ENCODE measurements around the gene ARID3C.

ARID3C gene

DNA sequence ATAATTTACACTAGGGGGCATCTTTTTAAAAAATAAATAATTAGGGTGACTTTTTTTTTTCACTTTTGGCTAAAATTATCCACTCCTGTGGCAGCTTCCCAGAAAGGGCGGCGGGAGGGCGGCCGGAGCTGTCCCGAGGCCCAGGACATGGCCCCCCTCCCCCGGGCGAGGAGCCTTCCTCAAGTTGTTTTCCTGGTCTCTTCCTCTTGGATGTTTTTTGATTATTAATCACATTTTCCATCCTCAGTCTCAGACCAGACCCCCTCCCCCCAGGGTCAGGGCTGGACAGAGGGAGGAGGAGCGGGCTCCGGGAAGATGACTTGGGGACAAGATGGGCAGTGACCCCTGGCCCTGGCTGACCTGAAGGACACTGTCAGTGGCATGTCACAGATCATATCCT is 34.7 kb downstream of the ARID3C start:
- DNase-seq (ENCODE audit: low spot score), result no peak

DNA sequence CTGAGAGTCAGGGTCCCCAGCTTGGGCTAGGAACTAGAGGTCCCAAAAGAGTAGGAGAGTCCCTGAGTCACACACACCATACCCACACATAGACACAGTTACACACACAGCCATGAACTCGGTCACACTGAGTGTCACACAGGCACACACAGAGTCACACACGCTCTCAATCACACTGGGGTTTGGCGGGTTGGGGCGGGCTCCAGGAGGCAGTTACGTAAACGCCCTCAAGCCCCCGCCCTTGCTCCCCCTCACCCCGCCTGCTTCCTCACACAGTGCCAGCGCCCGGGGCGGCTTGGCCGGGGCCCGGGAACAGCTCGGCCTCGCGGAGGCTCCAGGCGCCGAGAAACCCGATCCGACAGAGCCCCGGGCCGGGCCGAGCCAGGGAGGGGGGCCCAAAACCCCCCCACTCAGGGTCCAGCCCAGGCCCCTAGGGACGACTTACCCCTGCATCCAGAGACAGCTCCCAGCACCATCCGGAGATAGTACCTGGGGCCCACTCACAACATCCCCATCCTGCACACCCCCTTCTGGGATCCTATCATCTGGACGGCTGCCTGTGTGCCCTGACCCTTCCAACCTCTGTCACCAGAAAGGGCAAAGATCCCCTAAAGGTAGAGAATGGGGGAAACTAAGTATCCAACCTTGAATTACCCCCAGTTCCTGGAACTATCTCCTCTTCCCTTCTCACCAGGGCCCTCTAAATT is 35.8 kb downstream of the ARID3C start:
- peak; percentile 68 for DNase-seq (ENCODE audit: low spot score)

DNA sequence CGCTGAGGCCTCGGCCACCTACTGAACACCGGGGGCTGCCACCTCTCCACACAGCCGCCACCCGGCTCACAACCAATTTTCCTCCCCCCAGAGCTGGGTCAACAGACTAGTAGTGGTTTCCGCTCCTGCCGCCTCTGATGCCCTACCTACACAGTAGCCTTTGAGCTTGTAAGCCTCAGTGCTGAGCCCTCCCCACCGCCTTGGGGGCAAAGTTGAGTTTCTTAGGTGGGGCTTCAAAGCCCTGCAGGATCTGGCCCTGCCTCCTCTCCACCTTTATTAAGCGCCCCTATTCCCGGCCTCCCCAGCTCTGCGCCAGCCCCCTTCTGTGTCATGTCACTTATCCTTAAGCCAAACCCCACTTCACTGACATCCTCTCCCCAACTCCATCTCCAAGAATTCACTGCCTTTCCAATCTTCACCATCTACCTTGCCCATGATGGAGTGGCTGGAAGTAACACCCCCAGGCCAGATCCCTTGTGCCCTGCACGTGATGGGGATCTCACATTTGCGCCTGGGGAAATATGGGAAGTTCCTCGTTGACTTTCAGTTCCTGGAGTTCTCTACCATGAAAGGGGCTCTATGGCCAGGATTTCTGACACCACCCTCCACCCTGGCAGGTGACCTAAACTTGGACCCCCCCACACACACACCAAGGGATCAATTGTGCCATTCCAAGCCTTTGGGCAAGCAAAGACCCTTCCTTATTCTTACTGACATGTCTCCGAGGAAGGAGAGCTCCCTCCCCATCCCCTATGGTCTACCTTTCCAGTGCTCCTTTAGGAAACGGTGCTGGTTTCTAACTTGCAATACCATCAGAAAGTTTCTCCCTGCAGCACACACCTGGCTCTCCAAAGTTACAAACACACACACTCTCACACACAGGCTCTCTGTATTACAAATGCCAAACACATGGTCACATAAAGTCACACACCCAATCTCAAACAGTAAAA is 36.7 kb downstream of the ARID3C start:
- DNase-seq (ENCODE audit: low spot score), result no peak

DNA sequence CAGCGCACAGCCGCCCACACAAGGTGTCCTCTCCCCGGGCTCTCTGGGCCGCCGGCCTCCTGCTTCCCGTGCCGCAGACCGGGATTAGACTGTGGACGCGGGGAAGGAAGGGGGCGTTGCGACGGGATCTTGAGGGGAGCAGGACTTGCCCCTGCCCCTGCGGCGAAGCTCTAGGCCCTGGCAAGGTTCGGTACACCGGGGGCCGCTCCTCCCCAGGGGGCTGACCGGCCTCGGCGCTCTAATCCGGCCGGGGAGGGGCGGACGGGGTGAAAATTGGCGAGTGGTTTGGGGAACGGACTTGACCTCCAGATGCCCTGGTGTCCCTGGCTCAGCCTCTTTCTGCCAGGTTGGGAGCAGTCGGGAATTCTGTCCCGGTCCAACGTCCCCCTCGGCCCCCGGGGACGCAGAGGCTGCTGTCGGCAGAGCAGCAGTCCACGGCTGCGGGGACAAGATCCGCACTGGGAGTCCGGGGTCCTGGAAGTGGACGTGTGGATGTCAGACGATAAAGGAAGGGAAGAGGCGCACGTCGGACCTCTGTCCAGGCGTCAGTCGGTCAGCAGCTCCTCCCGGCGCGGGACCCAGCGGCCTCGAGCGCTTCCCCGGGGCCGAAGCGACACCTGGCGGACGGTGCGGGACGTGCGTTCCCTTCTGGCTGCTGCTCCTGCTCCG is 37.5 kb downstream of the ARID3C start:
- DNase-seq (ENCODE audit: low spot score), result peak; percentile 91

DNA sequence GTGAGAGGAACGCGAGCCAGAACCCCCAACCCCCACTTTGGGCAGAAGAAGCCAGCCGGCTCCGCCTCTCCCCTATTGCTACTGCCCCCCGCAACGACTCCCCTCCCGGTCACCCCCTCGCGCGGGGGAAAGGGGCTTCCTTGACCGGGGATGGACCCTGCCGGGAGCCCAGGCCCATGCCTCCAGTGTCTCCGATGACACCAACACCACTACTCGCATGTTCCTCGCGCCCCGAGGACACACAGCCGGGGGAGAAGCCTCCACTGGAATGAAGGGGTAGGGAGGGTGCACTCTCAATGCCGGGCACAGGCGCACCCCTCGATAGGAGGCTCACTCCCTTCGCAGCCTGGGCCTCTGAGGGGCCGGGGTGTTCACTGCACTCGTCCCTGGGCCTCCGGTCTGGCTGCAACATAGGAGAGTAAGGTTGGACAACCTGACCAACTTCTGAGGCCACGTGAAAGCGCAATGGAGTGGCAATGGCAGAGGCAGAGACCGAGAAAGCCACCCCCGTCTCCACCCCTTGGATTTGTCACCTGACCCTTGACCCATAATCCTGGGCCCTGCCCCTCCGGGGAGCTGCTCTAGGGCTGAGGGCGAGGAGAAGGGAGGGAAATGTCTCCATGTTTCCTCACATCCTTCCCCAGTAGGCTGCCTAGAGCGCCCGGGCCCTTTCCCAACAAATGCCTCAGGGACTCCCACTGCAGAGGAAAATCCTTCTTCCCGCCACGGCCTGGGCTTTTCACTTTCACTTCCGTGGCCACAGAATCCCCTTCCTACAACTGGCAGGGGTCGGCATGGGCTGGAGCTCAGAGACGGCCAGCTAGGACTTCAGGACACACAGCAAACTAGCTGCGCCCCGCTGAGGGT is 38.3 kb downstream of the ARID3C start:
- DNase-seq (ENCODE audit: low spot score), result no peak

DNA sequence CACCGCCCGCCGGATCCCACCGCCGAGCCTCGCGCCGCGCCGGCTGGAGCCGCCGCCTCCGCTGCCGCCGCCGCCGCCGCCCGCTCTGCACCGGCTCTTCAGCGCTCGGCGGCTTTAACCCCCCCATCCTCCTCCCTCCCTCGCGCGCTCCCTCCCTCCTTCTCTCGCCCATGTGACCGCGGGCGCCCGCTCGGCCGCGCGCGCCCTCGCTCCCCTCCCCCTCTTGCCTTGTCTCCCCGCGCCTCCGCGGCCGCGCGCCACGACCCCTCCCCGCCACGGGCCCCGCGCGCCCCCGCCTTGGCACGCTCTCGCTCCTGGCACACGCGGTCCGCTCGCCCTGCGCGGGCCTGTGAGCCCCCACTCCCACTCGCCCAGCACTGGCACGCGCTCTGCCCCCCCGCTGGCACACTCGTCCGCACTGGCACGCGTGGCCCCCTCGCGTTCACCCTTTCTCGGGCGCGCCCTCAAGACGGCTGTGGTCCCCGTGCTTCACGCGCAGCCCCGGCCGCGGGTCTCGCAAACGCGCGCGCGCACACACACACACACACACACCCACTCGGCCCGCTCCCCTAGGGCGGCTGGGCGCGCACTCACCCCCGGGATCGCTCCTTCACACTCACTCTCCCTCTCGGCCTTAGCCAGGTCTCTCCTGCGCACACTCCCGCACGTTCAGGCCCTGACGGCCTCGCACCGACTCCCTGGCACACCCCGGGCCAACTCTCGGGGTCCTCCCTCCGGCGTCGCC is 39.1 kb downstream of the ARID3C start, which contains the start of gene CNTFR:
CNTFR (minus strand) TSS at position 89 of the 745 bp plus-strand sequence. CDS start 20,743 bp downstream, outside the sequence.
- peak; percentile 80 for DNase-seq (ENCODE audit: low spot score)

DNA sequence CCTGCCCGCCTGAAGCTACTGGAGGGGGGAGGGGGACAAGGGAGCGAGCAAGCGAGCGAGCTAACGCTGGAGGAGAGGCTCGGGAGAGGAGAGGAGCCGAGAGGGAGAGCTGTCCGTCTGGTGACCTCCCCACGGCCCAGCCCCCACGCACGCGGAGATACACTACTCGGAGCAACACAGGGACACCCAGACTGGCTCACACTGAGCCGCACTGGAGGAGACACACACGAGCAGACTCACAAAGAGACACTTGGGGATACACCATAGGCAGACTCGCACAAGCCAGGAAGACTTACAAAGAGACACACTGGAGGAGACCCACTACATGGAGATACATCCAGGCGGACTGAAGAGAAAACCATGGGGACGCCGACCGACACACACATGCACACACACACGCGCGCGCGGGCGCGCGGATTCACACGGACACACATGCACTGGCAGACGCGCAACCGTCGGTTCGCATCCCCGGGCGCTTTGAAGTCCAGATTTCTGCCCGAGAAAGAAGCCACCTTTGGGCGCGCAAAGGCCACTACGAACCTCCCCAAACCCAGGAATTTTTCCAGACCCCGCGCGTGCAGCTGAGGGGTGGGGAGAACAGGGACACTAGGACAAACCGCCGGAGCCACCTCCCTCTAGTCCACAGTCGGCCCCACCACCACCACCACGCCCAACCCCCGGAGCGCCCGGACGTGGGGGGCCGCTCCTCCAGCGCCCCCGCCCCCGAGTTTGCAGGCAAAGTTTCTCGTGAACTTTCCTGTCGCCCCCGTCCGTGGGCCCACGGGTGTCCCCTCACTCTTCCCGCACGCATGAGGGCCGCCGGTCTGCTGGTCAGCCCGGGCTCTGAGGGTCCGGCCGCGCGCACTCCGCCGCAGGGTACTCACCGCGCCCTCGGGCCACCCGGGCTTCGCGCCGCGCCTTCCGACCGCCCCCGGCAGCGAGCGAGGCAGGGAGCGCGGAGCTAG is 39.9 kb downstream of the ARID3C start:
- no peak for DNase-seq (ENCODE audit: low spot score)

DNA sequence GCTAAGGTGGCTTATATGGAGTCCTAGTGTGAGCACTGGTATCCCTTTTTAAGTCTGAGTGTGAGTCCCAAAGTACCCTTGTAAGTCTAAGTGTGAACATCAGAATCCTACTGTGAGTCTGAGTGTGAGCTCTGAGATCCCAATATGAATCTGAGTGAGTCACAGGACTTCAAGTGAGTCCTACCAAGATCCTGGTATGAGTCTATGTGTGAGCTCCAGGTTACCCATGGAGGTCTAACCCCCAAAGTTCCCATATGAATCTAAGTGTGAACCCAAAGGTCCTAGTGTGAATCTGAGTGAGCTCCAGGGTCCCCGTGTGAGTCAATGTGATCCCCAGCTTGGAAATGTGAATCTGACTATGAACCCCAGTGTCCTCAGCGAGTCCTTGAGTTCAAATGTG is 41.6 kb downstream of the ARID3C start:
- DNase-seq (ENCODE audit: low spot score), result no peak

DNA sequence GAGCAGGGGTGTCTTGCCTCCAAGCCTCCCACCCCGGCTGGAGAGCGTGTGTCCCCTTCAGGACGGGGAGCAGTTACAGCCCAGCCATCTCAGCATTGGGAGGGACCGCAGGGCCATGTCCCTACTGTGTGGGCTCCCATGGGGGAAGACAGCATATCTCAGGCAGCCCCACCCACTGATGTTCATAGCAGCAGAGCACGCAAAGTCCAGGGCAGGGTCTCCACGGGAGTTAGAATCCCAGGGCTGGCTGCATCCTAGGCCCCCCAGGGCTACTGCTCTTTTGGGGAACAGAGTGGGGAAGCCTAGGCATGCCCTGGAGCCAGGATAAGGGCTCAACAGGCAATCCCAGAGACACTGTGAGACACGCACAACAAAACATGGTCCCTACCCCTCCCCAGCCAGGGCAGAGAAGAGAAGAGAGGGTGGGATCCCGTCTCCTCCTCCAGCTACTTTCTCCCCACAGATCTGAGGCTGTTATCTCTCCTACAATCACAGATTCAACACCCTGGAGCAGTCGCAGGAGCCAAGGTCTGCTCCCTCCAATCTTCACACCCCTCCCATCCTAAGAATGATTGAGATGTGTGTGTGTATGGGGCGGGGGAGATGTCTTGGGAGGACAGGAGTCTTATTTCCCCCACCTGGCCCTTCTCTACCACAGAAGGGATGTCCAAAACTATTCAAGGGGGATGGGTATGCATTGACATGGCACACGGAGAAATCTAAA is 42.8 kb downstream of the ARID3C start:
- no peak for DNase-seq (ENCODE audit: low spot score)

DNA sequence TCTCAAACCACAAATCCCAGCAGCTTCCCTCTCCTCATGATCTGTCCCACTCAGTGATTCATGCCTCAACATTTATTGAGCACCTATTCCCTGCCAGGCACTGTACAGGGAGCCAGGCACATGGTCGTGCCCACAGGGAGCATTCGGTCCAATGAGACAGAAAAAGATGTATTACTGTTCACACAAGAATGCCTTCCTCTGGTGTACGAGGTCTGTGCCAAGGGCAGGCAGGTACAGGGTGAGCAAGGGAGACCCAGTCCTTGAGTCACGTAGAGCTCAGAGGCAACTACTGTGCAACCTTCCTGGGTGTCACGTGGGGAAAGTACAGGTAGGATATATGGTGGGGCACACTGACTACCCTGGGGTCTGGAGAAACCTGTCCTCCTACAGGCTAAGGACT is 43.9 kb downstream of the ARID3C start:
- DNase-seq (ENCODE audit: low spot score), result no peak

DNA sequence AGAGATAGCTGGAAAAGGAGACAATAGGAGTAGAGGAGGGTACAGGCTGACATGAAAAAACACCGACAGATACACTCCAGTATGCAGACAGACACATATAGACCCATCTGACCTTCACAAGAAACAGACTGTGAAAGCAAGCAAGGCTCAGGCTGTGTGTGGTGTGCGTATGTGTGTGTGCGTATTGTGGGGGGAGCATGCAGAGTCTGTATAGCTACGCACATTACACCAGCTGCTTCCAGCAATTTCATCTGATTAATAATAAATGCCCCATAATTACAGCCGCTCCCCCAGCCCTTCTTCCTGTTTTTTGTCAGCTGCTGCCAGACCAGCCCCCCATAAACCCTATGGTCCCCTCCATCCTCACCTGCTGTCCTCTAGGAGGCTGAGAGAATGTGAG is 46.1 kb downstream of the ARID3C start:
- DNase-seq (ENCODE audit: low spot score), result no peak

DNA sequence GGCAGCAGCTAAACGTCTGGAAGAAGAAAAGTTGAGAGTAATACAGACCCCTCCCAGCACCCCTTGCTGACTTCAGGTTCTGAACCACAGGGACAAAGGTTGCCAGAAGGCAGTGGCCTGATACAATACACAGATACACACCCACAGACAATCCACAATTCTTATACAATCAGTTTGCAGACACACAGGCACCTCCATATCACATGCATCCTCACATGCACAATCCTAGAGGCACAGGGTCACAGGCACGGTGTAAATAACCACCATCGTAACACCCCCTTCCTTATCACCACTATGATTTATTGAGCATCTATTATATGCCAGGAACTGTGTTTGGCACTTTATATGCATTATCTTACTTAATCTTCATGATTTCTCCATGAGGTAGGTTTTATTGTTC is 47.5 kb downstream of the ARID3C start:
- DNase-seq (ENCODE audit: low spot score), result no peak

DNA sequence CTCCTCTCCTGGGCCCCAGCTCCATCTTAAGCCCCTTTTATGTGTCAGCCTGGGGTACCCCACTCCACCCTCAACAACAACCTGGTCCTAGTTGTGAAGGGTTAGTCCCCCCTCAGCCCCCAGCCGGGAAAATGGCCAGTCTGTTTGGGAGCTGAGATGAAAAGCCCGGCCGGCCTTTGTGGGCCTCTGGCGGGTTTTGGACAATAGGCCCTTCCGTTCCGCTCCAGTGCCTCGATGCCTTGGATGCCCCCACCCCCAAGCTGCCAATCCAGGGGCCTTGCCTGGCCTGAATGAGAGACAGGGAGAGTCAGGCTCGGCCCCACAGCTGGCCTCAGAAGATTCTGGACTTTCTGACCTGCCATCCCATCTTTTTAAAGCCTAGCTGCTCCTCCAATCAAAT is 48.5 kb downstream of the ARID3C start:
- DNase-seq (ENCODE audit: low spot score), result no peak

DNA sequence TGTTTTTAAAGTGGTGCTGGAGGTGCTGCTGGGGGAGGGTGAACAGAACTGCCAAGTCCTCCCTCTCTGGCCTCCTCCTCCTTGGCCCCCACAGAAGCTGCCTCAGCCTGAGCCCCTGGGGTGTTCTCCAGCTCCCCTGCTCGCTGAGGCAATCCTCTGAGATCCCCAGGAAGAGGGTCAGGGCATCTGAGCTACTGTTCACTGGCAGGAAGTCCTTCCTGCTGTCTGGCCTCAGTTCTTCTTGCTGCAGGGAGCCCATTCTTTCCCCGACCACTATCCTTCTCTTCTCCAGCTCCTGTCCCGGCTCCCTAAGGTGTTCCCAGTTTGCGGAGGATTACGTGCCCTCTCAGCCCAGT is 49.1 kb downstream of the ARID3C start:
- no peak for DNase-seq (ENCODE audit: low spot score)

DNA sequence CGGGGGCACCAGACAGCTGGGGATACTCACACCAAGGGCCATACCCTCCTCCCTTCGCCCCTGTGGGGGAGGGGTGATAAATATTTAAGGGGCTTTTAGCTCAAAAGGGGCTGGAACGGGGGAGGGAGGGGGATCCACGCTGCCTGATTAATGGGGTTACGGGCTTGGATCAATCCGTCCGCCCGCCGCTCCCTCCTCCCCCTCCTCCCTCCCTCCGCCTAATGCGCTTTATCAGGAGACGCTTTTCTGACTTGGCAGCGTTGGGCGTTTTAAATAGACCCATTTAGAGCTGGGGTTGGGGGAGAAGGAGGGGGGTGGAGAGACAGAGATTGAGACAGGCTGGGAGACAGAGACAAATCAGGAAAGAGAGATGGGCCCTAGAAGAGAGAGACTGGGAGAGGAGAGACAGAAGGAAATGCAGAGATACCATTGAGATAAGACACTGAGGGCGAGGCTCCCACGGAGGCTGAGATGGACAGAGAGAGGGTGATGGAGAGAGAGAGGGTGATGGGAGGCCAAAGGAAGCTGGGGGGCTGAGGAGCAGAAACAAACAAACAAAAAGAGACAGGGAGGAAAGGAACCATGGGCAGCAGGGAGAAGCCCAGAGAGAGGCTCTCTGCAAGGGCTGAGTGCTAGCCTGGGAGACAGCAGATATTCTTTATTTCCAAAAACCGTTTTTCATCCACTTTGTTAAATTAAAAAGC is 49.6 kb downstream of the ARID3C start:
- DNase-seq (ENCODE audit: low spot score), result no peak

DNA sequence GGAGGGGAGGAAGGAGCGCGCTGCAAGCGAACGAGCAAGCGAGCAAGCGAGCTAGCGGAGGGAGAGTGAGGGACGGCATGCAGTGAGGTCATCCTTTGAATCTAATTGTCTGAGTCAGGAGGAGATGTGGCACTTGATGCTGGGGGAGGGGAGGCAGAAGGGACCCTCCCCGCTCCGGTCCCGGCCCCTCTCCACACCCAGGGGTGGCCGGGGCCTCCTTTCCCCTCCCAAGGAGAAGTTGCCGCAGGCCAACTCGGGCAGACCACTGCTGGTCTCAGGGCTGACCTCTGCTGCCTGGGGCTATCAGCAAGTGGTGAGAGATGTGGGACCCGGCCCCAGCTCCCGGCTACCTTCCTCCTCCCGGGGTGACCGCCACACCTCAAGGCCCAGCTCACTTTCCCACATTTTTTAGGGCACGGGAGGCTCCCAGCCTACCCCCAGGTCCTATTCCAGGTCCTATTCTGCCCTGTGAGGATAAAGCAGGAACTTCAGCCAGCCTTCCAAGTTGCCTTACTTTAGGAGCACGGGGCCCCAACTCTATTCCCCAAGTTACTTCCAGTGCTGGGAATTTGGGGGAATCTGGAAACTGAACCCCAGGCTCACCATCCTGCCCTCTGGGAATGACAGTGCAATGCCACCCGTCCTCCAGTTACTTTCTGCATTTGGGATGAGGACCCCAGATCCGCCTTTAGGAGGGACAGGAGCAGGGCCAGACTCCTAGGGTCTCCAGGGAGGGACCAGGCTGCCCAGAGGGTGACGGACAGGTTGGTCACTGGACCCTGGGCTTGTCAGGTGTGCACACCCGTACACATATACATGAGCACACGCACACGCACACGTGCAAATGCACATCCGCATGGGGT is 50.4 kb downstream of the ARID3C start:
- DNase-seq (ENCODE audit: low spot score), result peak; percentile 42

All from Ammon's horn (tissue), 1 donor.